ENCODE measurements around the gene FRMD4A.

DNA sequence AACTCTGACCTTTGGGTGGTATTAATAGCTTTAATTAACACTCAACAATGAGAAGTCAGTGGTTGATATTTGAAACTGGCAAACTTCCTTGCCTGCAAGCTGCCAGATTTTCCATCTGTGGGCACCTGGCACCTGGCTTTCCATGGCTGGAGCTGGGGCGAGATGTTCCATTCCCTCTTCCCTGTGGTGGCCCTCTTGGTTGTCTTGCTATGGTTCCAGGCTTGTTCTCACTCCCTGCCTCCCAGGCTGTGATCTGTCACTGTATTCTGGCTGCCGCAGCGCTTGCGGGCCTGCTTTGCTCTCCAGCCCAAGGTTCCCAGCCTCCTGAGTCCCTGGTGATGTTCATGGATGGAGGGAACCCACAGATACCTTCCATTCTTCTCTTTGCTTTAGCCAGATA lies 201.0 kb downstream of the FRMD4A start:
- TF ChIP-seq, protein P1, sequence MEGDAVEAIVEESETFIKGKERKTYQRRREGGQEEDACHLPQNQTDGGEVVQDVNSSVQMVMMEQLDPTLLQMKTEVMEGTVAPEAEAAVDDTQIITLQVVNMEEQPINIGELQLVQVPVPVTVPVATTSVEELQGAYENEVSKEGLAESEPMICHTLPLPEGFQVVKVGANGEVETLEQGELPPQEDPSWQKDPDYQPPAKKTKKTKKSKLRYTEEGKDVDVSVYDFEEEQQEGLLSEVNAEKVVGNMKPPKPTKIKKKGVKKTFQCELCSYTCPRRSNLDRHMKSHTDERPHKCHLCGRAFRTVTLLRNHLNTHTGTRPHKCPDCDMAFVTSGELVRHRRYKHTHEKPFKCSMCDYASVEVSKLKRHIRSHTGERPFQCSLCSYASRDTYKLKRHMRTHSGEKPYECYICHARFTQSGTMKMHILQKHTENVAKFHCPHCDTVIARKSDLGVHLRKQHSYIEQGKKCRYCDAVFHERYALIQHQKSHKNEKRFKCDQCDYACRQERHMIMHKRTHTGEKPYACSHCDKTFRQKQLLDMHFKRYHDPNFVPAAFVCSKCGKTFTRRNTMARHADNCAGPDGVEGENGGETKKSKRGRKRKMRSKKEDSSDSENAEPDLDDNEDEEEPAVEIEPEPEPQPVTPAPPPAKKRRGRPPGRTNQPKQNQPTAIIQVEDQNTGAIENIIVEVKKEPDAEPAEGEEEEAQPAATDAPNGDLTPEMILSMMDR (IDR thresholded peaks at IDR 0.05), result no peak
- TF ChIP-seq, protein P2, sequence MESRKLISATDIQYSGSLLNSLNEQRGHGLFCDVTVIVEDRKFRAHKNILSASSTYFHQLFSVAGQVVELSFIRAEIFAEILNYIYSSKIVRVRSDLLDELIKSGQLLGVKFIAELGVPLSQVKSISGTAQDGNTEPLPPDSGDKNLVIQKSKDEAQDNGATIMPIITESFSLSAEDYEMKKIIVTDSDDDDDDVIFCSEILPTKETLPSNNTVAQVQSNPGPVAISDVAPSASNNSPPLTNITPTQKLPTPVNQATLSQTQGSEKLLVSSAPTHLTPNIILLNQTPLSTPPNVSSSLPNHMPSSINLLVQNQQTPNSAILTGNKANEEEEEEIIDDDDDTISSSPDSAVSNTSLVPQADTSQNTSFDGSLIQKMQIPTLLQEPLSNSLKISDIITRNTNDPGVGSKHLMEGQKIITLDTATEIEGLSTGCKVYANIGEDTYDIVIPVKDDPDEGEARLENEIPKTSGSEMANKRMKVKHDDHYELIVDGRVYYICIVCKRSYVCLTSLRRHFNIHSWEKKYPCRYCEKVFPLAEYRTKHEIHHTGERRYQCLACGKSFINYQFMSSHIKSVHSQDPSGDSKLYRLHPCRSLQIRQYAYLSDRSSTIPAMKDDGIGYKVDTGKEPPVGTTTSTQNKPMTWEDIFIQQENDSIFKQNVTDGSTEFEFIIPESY (IDR thresholded peaks at IDR 0.05; ENCODE audit: borderline replicate concordance, low read depth), result no peak
- TF ChIP-seq POLR2AphosphoS5 (IDR thresholded peaks at IDR 0.05; ENCODE audit: low read depth, low read length), result no peak
- TF ChIP-seq, protein P3, sequence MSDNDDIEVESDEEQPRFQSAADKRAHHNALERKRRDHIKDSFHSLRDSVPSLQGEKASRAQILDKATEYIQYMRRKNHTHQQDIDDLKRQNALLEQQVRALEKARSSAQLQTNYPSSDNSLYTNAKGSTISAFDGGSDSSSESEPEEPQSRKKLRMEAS (IDR thresholded peaks at IDR 0.05; ENCODE audit: low read depth), result no peak
